GM12801 (cell line): ENCODE results near the gene CD27.

Experiments
- CTCF ChIP-seq: IDR thresholded peaks from one replicate; pipeline ENCODE4 v1.5.1; 2011; ENCODE audit warnings: control low read depth; ENCODE audit not compliant: insufficient read length; ENCODE audit errors: extremely low read depth

Gene CD27

DNA sequence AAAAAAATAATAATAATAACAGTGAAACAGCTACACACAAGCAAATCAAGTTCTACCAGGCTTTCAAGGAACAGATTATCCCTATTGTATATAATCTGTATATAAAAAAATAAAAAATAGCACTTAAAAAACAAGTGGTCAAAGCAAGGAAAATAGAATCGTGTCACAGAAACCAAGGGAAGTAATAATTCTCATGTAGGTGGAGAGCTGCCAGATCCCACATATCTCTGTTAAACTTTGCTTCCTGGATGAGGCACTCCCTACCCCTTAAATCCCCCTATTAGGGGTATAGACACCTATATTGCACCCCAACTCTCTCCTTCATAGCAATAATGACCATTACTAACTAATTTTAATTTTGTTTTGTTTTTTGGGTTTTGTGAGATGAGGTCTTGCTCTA, 4.4 kb upstream of the CD27 start:
- no peak for TF ChIP-seq CTCF

GRCh38 chr12:6442836-6443235, 1.9 kb upstream of the CD27 start:
- no peak for TF ChIP-seq CTCF

GRCh38 chr12:6443361-6443983, 1.3 kb upstream of the CD27 start:
- no peak for TF ChIP-seq CTCF

- TF ChIP-seq CTCF: no peak
These were observed 724 bp upstream of the CD27 start for GRCh38 chr12:6444031-6444430.

GRCh38 chr12:6450091-6450868, 5.5 kb downstream of the CD27 start:
- TF ChIP-seq CTCF: no peak

- TF ChIP-seq CTCF: no peak
These were observed 6.2 kb downstream of the CD27 start for GRCh38 chr12:6450869-6451347.

- no peak for TF ChIP-seq CTCF
These were observed 6.8 kb downstream of the CD27 start, which contains the start of gene TAPBPL for GRCh38 chr12:6451348-6452244. Gene TAPBPL, plus strand, starts transcription at chr12:6452042. Its CDS starts 207 bp downstream, at chr12:6452249.
